Natural killer cell (primary cell): ENCODE results near the gene STK4. TPM values are rescaled to one million over a fixed set of nuclear protein-coding genes. Genes with fewer than 3 reads are reported as not detected.
A peak's percentile ranks its signal among the peaks of the same experiment; 100 is the strongest.

ENCODE experiments used
- ATAC-seq, 3 donors: fragments of 150-1000 bp in 2 of 3; fragments of 200-7000 bp in 1 of 3; cut with Tn5 transposase; 1 replicate in 1 of 3; 2 replicates in 2 of 3; pipeline ENCODE4 v1.10.0; 2021; ENCODE audit warnings: mild to moderate bottlenecking in 2 of 3, moderate library complexity in 2 of 3
- DNase-seq, 2 donors: peaks; one replicate each; pipeline versions ENCODE4 v3.0.0 to v3.0.0-alpha.2; 2013 to 2021; ENCODE audit warnings: mixed read lengths in 1 of 2
- H3K27ac ChIP-seq: one replicate; pipeline ENCODE4 v1.5.1; 2013; ENCODE audit warnings: mild to moderate bottlenecking, low read length
- H3K27me3 ChIP-seq: one replicate; pipeline ENCODE4 v1.6.1; 2013; ENCODE audit warnings: low read length; ENCODE audit not compliant: control insufficient read depth, insufficient read depth
- H3K36me3 ChIP-seq: one replicate; pipeline ENCODE4 v1.6.1; 2013; ENCODE audit warnings: low read length; ENCODE audit not compliant: control insufficient read depth, insufficient read depth
- H3K4me1 ChIP-seq: one replicate; pipeline ENCODE4 v1.6.1; 2013; ENCODE audit warnings: low read length; ENCODE audit not compliant: control insufficient read depth, insufficient read depth
- H3K4me3 ChIP-seq: one replicate; pipeline ENCODE4 v1.5.1; 2013; ENCODE audit warnings: low read length
- H3K9me3 ChIP-seq: one replicate; pipeline ENCODE4 v1.6.1; 2013; ENCODE audit warnings: low read length; ENCODE audit not compliant: control insufficient read depth, insufficient read depth
- H3K27ac Mint-ChIP-seq, 2 donors: one replicate each; pipeline ENCODE4 v1.8.0; 2022; ENCODE audit warnings: mild to moderate bottlenecking in 2 of 2, mixed read lengths in 2 of 2, moderate library complexity in 1 of 2
- H3K27me3 Mint-ChIP-seq, 2 donors: one replicate each; pipeline ENCODE4 v1.8.0; 2022; ENCODE audit warnings: low read depth in 2 of 2, mixed read lengths in 2 of 2
- H3K36me3 Mint-ChIP-seq: one replicate; pipeline ENCODE4 v1.8.0; 2022; ENCODE audit warnings: mixed read lengths
- H3K4me1 Mint-ChIP-seq, 2 donors: one replicate each; pipeline ENCODE4 v1.8.0; 2022; ENCODE audit warnings: mixed read lengths in 2 of 2
- H3K4me3 Mint-ChIP-seq: one replicate; pipeline ENCODE4 v1.8.0; 2022; ENCODE audit warnings: mild to moderate bottlenecking, moderate library complexity, mixed read lengths
- H3K9me3 Mint-ChIP-seq, 2 donors: one replicate each; pipeline ENCODE4 v1.8.0; 2022; ENCODE audit warnings: mixed read lengths in 2 of 2
- CTCF ChIP-seq: fragments of 200-600 bp; IDR thresholded peaks from one replicate; pipeline ENCODE4 v1.8.0; 2022; ENCODE audit warnings: antibody characterized with exemption
- WGBS: methylation state at CpG from one replicate; pipeline ENCODE4 v1.1.7; 2013; ENCODE audit warnings: missing lambda C conversion rate; ENCODE audit not compliant: insufficient coverage; 5-methylcytosine and 5-hydroxymethylcytosine counted together
- intact Hi-C: fragments of 100-400 bp; cut with micrococcal nuclease; formaldehyde crosslinking; loops from one replicate; pipeline ENCODE4 v1.14.2; 2022
- total RNA-seq, 4 donors: library from RNA; stranded (reverse); fragments of 120-200 nt in 1 of 4; gene quantifications; one replicate each; pipeline versions ENCODE4 v1.2.3 to v1.2.4, GENCODE V29; 2013 to 2022

Gene STK4
- total RNA-seq, 3 donors from 2014 or later (not counting 1 experiment from before 2014, with no cell fraction given), result 351 to 394 (median 366) TPM

- intact Hi-C loops, result no loop called here
- H3K4me3 Mint-ChIP-seq, result no peak overlapping the region
- H3K27me3 Mint-ChIP-seq, result no peaks in the 10 kb centered on the region
- peaks cover 51 to 52% of the 10 kb centered on the region in 2 donors for H3K4me1 Mint-ChIP-seq
- no peak for DNase-seq
- no peak overlapping the region for H3K27ac Mint-ChIP-seq
- no peaks in the 10 kb centered on the region for H3K36me3 Mint-ChIP-seq
- H3K4me1 ChIP-seq, result peaks cover 17% of the 10 kb centered on the region
- H3K27ac ChIP-seq, result no peak overlapping the region
- H3K4me3 ChIP-seq, result no peak overlapping the region
- no peak for ATAC-seq
- H3K9me3 ChIP-seq, result no peaks in the 10 kb centered on the region
- WGBS, result 100% methylated on average over 2 of the region's 3 CpGs
- H3K9me3 Mint-ChIP-seq, result no peaks in the 10 kb centered on the region
- no peak for TF ChIP-seq CTCF
- H3K27me3 ChIP-seq, result no peaks in the 10 kb centered on the region
- H3K36me3 ChIP-seq, result no peaks in the 10 kb centered on the region
Observed at GRCh38 chr20:44962483-44962882, 3.8 kb upstream of the STK4 start.

- Histone ChIP-seq H3K36me3 (no peaks in the 10 kb centered on the region), H3K27ac (no peak overlapping the region), H3K27me3 (no peaks in the 10 kb centered on the region), H3K4me3 (no peak overlapping the region), H3K4me1 (peaks cover 24% of the 10 kb centered on the region), H3K9me3 (no peaks in the 10 kb centered on the region)
- DNase-seq (no peak), ATAC-seq (no peak)
- peak overlapping the region; percentile 25 for H3K4me3 Mint-ChIP-seq
- no peaks in the 10 kb centered on the region for H3K27me3 Mint-ChIP-seq
- WGBS, result 87% methylated on average over 4 of the region's 4 CpGs
- H3K9me3 Mint-ChIP-seq, result no peaks in the 10 kb centered on the region
- no peak for TF ChIP-seq CTCF
- no peak overlapping the region for H3K27ac Mint-ChIP-seq
- H3K4me1 Mint-ChIP-seq, result peaks cover 52 to 57% of the 10 kb centered on the region in 2 donors
- no peaks in the 10 kb centered on the region for H3K36me3 Mint-ChIP-seq
- intact Hi-C loops, result no loop called here
Observed at GRCh38 chr20:44963325-44964215, 2.7 kb upstream of the STK4 start.

GRCh38 chr20:44965651-44966029, 672 bp upstream of the STK4 start:
- Mint-ChIP-seq H3K4me1 (peaks cover 54 to 60% of the 10 kb centered on the region in 2 donors), H3K27me3 (no peaks in the 10 kb centered on the region), H3K36me3 (no peaks in the 10 kb centered on the region), H3K27ac (peak overlapping the region; percentile 98 to 99), H3K4me3 (peak overlapping the region; percentile 97), H3K9me3 (no peaks in the 10 kb centered on the region)
- WGBS, result 50% methylated on average over 5 of the region's 5 CpGs
- Histone ChIP-seq H3K27ac (peak overlapping the region; percentile 87), H3K4me3 (peak overlapping the region; percentile 87), H3K9me3 (no peaks in the 10 kb centered on the region), H3K36me3 (no peaks in the 10 kb centered on the region), H3K4me1 (peaks cover 19% of the 10 kb centered on the region), H3K27me3 (no peaks in the 10 kb centered on the region)
- intact Hi-C loops, result loop anchor here (2.0 to 5.0 kb wide), 4 partner anchors 15 to 443 kb away; partner anchors contain the start of gene SERINC3
- DNase-seq, result no peak
- no peak for ATAC-seq
- no peak for TF ChIP-seq CTCF
